K562 (cell line): ENCODE results near the gene ACAP3. TPM values are rescaled to one million over a fixed set of nuclear protein-coding genes. Genes with fewer than 3 reads are reported as not detected.

Experiments used
- CTBP1 ChIP-seq: fragments of 450-650 bp; IDR thresholded peaks from 2 replicates; pipeline ENCODE4 v1.6.1; 2016; ENCODE audit warnings: borderline replicate concordance
- EGR1 ChIP-seq: fragments of 450-650 bp; conservative IDR thresholded peaks from 2 replicates; pipeline ENCODE4 v1.6.1; 2017; ENCODE audit warnings: mild to moderate bottlenecking
- MYC ChIP-seq, 2 experiments: fragments of 250-450 bp in 1 of 2; sonication (Bioruptor Pico) in 1 of 2; IDR thresholded peaks; 2 replicates each; pipeline versions ENCODE4 v1.5.1 to v1.6.1; 2012 to 2021; ENCODE audit warnings: low read depth in 2 of 2, borderline replicate concordance in 1 of 2, improper control_type of control experiment in 1 of 2, low read length in 1 of 2, mild to moderate bottlenecking in 1 of 2, moderate library complexity in 1 of 2
- POLR2AphosphoS5 ChIP-seq: IDR thresholded peaks from 2 replicates; pipeline ENCODE4 v1.6.1; 2011; ENCODE audit warnings: mild to moderate bottlenecking, low read depth, low read length, moderate library complexity; ENCODE audit not compliant: control insufficient read depth, insufficient read depth
- TBP ChIP-seq: optimal IDR thresholded peaks from 2 replicates; pipeline ENCODE3; 2011; ENCODE audit warnings: low read depth, low read length, improper control_type of control experiment
- ZNF217 ChIP-seq: sonication (generic); formaldehyde crosslinking; IDR thresholded peaks from 2 replicates; pipeline ENCODE4 v1.8.0; 2022; ENCODE audit warnings: mild to moderate bottlenecking, missing genetic modification reagents
- polyA plus RNA-seq, 8 experiments: library from polyadenylated mRNA; depleted of rRNA in 4 of 8; stranded (reverse) in 5 of 8; unstranded in 3 of 8; fragments of >200 nt; fragmentation: Nextera tagmentation in 2 of 8; fragmentation: Illumina TruSeq in 1 of 8; extraction: Ambion mirVana in 2 of 8; extraction: Trizol in 1 of 8; gene quantifications; 2 replicates each; pipeline versions ENCODE4 v1.2.1 to v1.2.3, GENCODE V29; 2011 to 2014; ENCODE audit warnings: inconsistent platforms in 1 of 8, missing spikeins in 1 of 8
- total RNA-seq, 7 experiments: library from RNA; depleted of rRNA in 6 of 7; stranded (reverse); fragments of >200 nt in 6 of 7; fragmentation: Illumina TruSeq in 2 of 7; extraction: Trizol in 2 of 7; gene quantifications; 2 replicates each; pipeline versions ENCODE4 v1.2.1 to v1.2.3, GENCODE V29; 2011 to 2021; ENCODE audit warnings: low replicate concordance in 1 of 7
- TF ChIP-seq, protein P1 (sequence below): fragments of 450-650 bp; IDR thresholded peaks from 2 replicates; pipeline ENCODE4 v1.6.1; 2018; ENCODE audit not compliant: partially characterized antibody
- TF ChIP-seq, protein P2 (sequence below): fragments of 200-600 bp; sonication (generic); IDR thresholded peaks from one replicate; pipeline ENCODE4 v1.6.1; 2012; ENCODE audit warnings: mild to moderate bottlenecking, low read depth, low read length, inconsistent platforms
- TF ChIP-seq, protein P3 (sequence below): fragments of 450-650 bp; IDR thresholded peaks from 2 replicates; pipeline ENCODE4 v1.6.1; 2017; ENCODE audit warnings: mild to moderate bottlenecking, moderate library complexity

Gene ACAP3
- total and polyA plus RNA-seq, 9 of the 15 experiments (the other 6 are each of a cell fraction or from before 2014, with no cell fraction given) = 0.01 to 49.0 (median 12.0) TPM

GRCh38 chr1:1291548-1292441 is 15.9 kb downstream of the ACAP3 start (continued):
- TF ChIP-seq, protein P1, sequence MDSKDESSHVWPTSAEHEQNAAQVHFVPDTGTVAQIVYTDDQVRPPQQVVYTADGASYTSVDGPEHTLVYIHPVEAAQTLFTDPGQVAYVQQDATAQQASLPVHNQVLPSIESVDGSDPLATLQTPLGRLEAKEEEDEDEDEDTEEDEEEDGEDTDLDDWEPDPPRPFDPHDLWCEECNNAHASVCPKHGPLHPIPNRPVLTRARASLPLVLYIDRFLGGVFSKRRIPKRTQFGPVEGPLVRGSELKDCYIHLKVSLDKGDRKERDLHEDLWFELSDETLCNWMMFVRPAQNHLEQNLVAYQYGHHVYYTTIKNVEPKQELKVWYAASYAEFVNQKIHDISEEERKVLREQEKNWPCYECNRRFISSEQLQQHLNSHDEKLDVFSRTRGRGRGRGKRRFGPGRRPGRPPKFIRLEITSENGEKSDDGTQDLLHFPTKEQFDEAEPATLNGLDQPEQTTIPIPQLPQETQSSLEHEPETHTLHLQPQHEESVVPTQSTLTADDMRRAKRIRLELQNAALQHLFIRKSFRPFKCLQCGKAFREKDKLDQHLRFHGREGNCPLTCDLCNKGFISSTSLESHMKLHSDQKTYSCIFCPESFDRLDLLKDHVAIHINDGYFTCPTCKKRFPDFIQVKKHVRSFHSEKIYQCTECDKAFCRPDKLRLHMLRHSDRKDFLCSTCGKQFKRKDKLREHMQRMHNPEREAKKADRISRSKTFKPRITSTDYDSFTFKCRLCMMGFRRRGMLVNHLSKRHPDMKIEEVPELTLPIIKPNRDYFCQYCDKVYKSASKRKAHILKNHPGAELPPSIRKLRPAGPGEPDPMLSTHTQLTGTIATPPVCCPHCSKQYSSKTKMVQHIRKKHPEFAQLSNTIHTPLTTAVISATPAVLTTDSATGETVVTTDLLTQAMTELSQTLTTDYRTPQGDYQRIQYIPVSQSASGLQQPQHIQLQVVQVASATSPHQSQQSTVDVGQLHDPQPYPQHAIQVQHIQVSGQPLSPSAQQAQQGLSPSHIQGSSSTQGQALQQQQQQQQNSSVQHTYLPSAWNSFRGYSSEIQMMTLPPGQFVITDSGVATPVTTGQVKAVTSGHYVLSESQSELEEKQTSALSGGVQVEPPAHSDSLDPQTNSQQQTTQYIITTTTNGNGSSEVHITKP = peak; percentile 95
- no peak for TF ChIP-seq MYC (IDR thresholded peaks at IDR 0.05; ENCODE audit: low read depth, low read length)
- TF ChIP-seq MYC (CRISPR knock-in tag; IDR thresholded peaks at IDR 0.05; ENCODE audit: borderline replicate concordance, low read depth) = no peak
- no peak for TF ChIP-seq EGR1
- TF ChIP-seq, protein P2, sequence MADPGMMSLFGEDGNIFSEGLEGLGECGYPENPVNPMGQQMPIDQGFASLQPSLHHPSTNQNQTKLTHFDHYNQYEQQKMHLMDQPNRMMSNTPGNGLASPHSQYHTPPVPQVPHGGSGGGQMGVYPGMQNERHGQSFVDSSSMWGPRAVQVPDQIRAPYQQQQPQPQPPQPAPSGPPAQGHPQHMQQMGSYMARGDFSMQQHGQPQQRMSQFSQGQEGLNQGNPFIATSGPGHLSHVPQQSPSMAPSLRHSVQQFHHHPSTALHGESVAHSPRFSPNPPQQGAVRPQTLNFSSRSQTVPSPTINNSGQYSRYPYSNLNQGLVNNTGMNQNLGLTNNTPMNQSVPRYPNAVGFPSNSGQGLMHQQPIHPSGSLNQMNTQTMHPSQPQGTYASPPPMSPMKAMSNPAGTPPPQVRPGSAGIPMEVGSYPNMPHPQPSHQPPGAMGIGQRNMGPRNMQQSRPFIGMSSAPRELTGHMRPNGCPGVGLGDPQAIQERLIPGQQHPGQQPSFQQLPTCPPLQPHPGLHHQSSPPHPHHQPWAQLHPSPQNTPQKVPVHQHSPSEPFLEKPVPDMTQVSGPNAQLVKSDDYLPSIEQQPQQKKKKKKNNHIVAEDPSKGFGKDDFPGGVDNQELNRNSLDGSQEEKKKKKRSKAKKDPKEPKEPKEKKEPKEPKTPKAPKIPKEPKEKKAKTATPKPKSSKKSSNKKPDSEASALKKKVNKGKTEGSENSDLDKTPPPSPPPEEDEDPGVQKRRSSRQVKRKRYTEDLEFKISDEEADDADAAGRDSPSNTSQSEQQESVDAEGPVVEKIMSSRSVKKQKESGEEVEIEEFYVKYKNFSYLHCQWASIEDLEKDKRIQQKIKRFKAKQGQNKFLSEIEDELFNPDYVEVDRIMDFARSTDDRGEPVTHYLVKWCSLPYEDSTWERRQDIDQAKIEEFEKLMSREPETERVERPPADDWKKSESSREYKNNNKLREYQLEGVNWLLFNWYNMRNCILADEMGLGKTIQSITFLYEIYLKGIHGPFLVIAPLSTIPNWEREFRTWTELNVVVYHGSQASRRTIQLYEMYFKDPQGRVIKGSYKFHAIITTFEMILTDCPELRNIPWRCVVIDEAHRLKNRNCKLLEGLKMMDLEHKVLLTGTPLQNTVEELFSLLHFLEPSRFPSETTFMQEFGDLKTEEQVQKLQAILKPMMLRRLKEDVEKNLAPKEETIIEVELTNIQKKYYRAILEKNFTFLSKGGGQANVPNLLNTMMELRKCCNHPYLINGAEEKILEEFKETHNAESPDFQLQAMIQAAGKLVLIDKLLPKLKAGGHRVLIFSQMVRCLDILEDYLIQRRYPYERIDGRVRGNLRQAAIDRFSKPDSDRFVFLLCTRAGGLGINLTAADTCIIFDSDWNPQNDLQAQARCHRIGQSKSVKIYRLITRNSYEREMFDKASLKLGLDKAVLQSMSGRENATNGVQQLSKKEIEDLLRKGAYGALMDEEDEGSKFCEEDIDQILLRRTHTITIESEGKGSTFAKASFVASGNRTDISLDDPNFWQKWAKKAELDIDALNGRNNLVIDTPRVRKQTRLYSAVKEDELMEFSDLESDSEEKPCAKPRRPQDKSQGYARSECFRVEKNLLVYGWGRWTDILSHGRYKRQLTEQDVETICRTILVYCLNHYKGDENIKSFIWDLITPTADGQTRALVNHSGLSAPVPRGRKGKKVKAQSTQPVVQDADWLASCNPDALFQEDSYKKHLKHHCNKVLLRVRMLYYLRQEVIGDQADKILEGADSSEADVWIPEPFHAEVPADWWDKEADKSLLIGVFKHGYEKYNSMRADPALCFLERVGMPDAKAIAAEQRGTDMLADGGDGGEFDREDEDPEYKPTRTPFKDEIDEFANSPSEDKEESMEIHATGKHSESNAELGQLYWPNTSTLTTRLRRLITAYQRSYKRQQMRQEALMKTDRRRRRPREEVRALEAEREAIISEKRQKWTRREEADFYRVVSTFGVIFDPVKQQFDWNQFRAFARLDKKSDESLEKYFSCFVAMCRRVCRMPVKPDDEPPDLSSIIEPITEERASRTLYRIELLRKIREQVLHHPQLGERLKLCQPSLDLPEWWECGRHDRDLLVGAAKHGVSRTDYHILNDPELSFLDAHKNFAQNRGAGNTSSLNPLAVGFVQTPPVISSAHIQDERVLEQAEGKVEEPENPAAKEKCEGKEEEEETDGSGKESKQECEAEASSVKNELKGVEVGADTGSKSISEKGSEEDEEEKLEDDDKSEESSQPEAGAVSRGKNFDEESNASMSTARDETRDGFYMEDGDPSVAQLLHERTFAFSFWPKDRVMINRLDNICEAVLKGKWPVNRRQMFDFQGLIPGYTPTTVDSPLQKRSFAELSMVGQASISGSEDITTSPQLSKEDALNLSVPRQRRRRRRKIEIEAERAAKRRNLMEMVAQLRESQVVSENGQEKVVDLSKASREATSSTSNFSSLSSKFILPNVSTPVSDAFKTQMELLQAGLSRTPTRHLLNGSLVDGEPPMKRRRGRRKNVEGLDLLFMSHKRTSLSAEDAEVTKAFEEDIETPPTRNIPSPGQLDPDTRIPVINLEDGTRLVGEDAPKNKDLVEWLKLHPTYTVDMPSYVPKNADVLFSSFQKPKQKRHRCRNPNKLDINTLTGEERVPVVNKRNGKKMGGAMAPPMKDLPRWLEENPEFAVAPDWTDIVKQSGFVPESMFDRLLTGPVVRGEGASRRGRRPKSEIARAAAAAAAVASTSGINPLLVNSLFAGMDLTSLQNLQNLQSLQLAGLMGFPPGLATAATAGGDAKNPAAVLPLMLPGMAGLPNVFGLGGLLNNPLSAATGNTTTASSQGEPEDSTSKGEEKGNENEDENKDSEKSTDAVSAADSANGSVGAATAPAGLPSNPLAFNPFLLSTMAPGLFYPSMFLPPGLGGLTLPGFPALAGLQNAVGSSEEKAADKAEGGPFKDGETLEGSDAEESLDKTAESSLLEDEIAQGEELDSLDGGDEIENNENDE = no peak
- peak; percentile 58; the same call in 1 of the 2 replicates for TF ChIP-seq CTBP1
- TF ChIP-seq, protein P3, sequence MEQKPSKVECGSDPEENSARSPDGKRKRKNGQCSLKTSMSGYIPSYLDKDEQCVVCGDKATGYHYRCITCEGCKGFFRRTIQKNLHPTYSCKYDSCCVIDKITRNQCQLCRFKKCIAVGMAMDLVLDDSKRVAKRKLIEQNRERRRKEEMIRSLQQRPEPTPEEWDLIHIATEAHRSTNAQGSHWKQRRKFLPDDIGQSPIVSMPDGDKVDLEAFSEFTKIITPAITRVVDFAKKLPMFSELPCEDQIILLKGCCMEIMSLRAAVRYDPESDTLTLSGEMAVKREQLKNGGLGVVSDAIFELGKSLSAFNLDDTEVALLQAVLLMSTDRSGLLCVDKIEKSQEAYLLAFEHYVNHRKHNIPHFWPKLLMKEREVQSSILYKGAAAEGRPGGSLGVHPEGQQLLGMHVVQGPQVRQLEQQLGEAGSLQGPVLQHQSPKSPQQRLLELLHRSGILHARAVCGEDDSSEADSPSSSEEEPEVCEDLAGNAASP = no peak
- TF ChIP-seq POLR2AphosphoS5 = no peak
- TF ChIP-seq ZNF217 (CRISPR knock-in tag) = no peak
- no peak for TF ChIP-seq TBP
